ENCODE measurements around the gene CTNNA2.
"Not testable (repeated sequence)": the region's sequence is repeated elsewhere in the genome, so short reads cannot be mapped to it uniquely, and the experiment has no call there.

Gene CTNNA2

DNA sequence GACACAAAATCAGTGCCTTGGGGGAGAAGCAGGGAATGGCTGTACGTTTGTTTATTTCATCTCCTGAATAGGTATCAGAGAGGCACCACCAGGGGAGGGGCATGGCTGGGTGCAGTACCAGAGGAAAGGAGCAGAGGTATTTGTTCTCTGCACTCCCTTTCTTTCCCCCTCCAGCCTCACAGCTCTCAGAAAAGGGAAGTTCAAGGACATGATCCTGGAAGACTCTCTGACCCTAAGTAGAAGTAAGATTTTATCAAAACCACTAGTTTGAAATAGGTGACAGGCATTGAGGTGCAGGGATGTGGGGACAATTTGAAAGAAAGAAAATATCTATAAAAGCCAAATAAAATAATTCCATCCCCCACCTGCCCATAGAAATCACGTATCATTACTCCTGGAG, 655.2 kb downstream of the CTNNA2 start:
- H3K4me3 ChIP-seq (ENCODE audit: low read depth, low read length): no peak overlapping the region

GRCh38 chr2:80168801-80169200, 656.0 kb downstream of the CTNNA2 start:
- H3K4me3 ChIP-seq (ENCODE audit: low read depth, low read length): no peak overlapping the region

DNA sequence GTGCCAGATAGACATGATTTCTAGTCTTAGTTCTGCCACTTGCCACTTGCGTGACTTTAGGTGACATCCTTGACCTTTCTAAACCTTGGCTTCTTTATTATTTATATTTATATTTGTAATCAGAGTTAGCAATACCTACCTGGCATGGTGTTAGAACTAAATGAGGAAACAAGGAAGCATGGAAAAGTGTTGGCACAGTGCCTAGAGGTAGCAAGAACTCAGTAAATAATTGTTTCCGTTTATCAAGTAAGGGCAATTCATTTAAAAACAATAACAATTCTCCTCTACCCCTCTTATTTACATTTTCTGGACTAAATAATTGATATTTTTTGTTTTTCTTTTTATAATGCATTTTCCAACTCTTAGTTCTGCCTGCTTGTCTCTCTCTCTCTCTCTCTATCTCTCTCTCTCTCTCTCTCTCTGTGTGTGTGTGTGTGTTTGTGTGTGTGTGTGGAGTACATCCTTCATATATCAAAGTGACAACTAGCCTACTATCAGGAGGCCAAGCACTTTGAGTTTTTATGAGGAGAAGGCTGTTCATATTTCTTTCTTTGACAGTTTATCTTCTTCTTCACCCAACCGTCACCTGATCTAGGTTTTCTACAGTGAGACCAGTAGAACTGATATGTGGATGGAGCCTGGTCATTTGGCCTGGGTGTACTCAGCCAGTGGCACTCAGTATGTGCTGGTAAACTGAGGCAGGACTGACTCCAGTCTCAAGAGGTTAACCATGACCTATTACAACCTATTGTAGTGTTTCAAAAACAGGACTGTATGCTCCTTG, 657.2 kb downstream of the CTNNA2 start:
- no peak overlapping the region for H3K4me3 ChIP-seq (ENCODE audit: low read depth, low read length)

DNA sequence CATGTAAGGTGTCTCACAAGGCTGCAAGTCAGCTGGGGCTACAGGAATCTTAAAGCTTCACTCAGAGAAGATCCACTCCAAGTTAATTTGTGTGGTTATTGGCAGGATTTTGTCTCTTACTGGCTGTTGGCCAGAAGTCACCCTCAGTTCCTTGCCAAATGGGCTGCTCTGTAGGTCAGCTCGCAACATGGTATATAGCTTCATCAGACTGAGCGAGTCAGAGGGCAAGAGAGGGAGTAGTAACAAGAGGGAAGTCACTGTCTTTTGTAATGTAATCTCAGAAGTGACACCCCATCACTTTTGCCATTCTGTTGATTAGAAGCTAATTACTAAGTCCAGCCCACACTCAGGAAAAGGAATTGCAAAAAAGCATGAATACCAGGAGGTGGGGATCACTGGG, 672.2 kb downstream of the CTNNA2 start:
- H3K4me3 ChIP-seq (ENCODE audit: low read depth, low read length): no peak overlapping the region

DNA sequence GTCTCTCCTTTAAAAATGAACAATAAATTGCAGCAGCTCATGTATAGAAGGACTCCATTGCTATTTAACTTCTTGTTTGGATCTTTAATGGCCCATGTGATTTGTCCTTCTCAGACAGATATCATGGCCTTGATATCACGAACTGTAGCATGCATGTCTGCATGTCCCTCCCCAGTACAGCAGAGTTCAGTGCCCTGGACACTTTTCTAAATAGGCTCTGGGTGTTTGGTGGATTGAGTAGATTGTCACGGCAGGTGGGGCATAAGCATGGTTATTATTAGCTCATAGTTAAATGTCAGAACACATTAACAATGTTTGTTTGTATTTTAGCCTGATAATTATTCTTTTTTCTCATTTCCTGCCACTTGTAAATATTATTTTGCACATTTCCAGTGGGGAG, 673.4 kb downstream of the CTNNA2 start:
- no peak overlapping the region for H3K4me3 ChIP-seq (ENCODE audit: low read depth, low read length)

DNA sequence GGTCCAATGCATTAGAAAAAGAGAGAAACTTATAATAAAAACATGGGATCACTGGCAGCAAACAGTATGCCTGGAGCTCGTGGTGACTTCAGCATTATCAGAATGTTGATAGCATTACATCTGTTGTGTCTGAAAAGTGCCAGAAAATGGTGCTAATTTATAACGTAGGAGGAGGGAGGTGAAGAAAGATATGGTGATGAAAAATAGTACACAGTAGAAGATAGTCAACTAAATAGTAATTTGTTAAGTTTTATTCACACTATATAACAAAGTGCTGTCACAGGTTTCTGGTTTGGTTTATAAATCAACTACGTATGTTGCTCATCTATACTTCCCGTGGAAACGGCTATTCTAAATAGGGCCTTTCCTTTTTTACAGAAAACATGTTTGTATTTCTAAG, 674.3 kb downstream of the CTNNA2 start:
- no peak overlapping the region for H3K4me3 ChIP-seq (ENCODE audit: low read depth, low read length)

DNA sequence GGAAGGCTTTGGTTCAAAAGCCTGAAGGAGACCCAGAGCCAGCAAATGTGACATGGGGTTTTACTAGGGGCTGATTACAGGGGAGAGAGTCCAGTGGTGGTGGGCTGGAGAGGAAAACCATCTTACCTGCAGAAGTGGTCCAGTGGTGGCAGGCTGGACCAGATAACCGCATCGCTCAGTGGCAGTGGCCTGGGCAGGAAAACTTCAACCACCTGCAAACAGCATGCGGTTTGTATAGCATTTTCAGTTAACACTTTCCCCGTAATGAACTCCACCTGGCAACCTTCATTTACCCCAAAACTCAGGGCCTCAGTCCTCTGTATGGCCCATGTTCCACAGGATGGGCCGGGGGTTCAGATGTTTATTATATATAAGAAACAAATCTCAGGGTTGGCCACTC, 677.3 kb downstream of the CTNNA2 start:
- no peak overlapping the region for H3K4me3 ChIP-seq (ENCODE audit: low read depth, low read length)

DNA sequence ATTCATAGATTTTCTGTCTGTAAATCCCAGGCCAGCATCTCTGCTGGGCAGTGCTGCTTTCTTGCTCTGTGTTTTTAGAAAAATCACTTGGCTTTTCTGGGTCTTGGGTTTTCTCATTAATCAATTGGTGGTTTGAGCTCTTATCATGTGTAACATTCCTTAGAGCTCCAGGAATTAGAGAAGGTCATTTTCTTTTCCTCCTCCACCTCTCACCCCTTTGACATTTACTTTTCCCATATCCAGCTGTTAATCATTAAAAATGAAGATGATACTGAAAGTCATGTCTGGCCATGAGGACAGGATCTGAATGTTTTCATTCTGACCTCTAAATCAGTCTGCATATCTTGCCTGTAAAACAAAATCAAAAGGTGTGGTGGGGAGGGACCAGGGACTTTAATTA, 680.7 kb downstream of the CTNNA2 start:
- H3K4me3 ChIP-seq (ENCODE audit: low read depth, low read length): no peak overlapping the region

- H3K4me3 ChIP-seq (ENCODE audit: low read depth, low read length): no peak overlapping the region
These were observed 682.2 kb downstream of the CTNNA2 start for GRCh38 chr2:80195034-80195433.

GRCh38 chr2:80198042-80198441, 685.2 kb downstream of the CTNNA2 start:
- no peak overlapping the region for H3K4me3 ChIP-seq (ENCODE audit: low read depth, low read length)

GRCh38 chr2:80199504-80199903, 686.7 kb downstream of the CTNNA2 start:
- no peak overlapping the region for H3K4me3 ChIP-seq (ENCODE audit: low read depth, low read length)

GRCh38 chr2:80203929-80204328, 691.1 kb downstream of the CTNNA2 start:
- not testable (repeated sequence) for H3K4me3 ChIP-seq (ENCODE audit: low read depth, low read length)

DNA sequence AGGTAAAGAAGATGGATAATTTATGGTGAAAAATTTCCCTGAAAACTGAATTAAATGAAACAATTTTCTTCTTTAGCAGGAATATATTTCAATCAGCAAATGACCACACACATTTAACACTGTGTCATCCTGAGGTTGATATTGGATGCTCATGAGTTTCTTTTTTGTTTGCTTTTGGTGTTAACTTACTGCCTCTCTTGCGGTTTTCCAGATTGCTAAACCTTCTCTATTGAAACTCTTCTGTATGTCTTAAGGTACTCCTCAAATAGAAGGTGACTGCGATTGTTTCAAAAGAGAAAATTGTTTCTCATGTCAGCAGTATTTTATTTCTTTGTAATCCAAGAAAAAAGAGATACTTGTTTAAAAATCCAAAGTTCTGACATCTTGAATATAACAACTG, 692.6 kb downstream of the CTNNA2 start:
- no peak overlapping the region for H3K4me3 ChIP-seq (ENCODE audit: low read depth, low read length)

GRCh38 chr2:80209458-80209857, 696.6 kb downstream of the CTNNA2 start:
- H3K4me3 ChIP-seq (ENCODE audit: low read depth, low read length): no peak overlapping the region

DNA sequence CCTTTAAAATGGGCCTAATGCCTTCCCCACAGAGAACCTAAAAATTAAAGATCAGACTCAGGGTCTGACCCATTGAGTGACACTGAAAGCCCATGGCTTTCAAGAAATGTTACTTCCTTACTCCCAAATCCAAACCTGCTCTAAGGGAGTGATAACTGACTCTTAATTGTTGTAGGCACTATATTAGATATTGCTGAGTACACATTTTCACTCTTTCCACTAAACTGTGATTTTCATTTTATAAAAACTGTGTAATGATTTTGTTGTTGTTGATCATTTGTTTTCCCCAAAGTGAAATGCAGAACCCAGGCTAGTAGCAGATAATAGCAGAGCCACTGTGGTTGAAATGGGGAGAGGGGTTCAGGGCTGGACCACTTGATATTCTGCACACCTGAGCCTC, 704.6 kb downstream of the CTNNA2 start:
- H3K4me3 ChIP-seq (ENCODE audit: low read depth, low read length): no peak overlapping the region

DNA sequence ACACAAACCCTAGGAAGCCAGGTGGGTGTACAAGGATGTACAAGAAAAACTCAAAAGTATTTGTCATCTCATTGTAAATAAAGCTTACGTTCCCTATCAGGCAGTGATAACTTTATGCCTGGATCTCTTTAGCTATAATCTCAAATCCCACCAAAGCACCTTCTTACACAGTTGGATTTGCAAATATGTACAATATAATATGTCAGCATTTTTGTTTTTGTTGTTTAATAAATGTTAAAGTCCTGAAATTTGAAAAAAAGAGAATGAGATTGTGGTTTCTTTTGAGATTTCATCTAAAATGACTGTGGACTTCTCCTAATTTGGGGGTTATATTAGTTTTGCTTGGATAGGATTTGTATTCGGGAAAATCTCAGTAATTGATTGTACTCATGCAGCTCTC, 709.8 kb downstream of the CTNNA2 start:
- H3K4me3 ChIP-seq (ENCODE audit: low read depth, low read length): no peak overlapping the region

DNA sequence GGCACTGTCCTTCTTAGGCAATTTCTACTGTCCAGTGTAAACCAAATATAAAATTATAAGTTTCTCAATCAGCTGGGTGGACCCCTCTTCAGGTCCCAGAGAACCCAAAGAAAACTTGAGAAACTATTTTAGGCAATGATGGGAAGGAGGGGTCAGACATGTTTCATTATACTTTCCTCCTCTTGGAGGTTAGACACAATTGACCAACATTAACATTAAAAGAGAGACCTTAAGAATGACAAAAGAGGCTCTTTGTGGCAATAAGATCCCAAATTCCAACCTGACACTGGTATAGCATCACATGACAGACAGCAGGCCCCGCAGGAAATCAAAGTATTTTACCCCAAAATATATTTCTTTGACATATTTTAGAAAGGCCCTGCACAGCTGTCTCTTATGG, 718.6 kb downstream of the CTNNA2 start:
- H3K4me3 ChIP-seq (ENCODE audit: low read depth, low read length): no peak overlapping the region

DNA sequence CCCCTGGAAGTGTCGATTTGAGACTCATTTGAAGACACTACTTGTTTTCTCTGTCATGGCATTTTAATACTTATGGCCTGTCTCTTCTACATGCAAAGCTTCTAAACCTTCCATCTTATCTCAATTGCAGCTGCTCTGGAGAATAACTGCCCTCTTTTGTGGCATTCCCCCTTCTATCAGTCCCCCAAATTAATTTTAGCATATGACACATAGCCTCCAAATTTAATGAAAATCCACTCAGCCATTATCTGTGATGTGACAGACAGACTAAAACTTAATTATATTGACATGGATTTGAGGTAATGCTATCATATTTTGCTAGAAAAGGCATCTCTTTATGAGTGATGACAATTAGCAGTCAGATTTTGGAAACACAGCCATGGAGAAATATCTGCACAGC, 720.5 kb downstream of the CTNNA2 start:
- H3K4me3 ChIP-seq (ENCODE audit: low read depth, low read length): no peak overlapping the region

DNA sequence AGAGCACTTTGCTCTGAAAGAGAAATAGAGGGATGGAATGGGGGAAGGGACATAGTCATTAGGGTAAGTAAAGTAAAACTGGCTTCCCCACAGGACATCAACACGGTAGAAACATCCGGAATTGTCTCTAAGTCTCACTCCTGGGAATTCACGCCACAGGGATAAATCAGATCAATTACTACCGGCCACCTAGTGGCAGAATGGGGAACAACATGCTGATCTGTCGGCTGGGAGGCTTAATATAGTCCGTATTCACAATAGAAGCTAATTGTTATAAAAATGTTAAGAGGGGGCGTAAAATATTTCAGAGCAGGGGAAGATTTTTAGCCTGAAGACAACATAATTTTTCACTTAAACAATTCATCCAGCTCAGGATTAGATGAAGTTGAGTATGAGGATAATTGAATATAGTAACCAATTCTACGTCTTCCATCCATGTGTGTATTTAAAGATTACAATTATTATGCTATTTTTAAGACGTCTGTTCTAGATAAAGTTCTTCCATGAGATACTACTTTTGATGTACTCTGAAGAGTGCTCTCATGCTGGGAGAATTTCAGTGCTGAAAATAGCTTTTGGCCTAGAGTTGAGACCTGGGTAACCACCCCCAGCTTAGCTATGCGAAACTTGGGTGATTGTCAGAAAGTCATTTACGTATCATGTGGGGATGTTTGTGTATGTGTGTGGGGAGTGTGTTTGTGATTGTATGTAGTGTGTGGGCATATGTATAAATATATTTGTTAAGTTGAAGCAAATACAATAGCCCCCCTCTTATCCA, 726.0 kb downstream of the CTNNA2 start:
- no peak overlapping the region for H3K4me3 ChIP-seq (ENCODE audit: low read depth, low read length)

DNA sequence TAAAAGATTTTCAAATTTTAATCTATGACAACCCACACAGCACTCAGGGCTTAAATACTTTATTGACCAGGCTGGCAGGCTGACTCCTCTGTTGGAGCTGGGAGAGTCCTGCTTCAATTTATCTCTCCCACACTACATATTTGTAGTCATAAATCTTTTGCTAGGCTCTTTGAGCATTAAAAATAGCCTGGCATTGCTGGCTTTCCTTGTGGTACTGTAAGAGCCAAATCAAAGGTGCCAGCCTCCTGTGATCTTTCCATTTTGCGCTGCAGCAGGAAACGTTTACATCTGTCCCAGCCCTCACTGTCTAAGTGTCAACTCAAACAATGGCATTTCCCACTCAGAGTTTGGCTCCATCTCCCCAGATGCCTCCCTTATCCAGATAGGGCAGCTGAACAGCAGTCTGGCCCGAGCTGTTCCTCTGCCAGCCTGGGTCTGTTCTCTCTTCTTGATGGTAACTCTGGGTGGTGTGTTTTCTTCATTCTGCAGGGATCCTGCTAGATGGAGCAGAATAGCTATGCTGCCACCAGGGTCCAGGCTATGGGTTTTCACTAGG, 729.6 kb downstream of the CTNNA2 start:
- no peak overlapping the region for H3K4me3 ChIP-seq (ENCODE audit: low read depth, low read length)

DNA sequence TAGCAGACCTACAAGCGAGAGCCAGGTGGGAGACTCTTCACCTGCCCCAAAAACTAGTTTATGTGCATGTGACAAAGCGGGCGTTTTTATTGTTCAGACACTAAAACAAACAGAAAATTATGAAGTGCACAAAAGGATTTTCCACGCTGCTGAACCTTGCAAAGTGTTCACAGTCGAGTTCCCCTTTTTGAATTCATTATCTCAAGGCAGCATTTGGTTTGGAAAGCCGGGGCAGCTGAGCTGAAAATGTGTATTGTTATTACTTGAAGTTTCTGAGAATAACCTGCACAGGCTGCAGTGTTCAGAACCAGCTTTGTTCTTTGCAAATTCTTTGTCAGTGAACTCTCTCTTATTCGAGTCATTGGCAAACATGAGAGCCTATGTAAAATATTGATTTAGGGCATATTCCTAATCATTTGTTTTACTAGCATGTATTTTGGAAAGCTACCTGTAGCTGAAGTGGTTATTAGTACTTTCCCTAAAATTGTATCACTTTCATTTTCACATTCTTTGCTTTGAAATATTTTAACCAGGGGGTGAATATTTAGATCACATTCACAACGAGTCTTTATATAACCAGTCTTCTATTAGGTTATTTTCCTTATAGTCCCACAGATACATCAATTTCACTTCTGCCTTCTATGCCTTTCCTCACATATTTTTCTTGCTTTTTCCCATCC, 732.2 kb downstream of the CTNNA2 start:
- no peak overlapping the region for H3K4me3 ChIP-seq (ENCODE audit: low read depth, low read length)

DNA sequence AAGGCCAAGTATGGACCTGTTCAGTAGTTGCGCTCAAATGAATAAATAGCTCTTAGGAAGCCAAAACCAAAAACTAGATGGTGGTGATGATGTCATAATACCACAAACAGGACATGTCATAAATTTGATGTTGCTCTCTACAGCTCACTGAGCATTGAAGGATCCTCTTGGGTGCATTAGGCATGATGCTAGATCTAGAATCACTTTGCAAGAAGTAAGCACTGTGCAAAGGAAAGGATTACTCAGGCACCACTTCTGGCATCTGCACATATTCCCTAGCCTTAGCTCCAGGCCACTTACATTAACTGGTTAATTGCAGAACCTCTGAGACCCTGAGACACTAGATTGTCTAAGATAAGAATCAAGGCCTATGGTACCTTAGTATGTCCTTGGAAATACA, 733.7 kb downstream of the CTNNA2 start:
- H3K4me3 ChIP-seq (ENCODE audit: low read depth, low read length): no peak overlapping the region

Data from iPS-11a (cell line).